ENCODE results near the gene TNFRSF8.
"Not testable (repeated sequence)": the region's sequence is repeated elsewhere in the genome, so short reads cannot be mapped to it uniquely, and the experiment has no call there.

The TNFRSF8 gene

GRCh38 chr1:12090326-12090725, 27.2 kb downstream of the TNFRSF8 start:
- DNase-seq, result no peak

GRCh38 chr1:12091191-12091590, 28.1 kb downstream of the TNFRSF8 start:
- DNase-seq, result no peak

- no peak for DNase-seq
Measured at GRCh38 chr1:12094180-12094579, 31.1 kb downstream of the TNFRSF8 start.

- no peak for DNase-seq
Measured at GRCh38 chr1:12095452-12096263, 32.6 kb downstream of the TNFRSF8 start.

- no peak for DNase-seq
Measured at GRCh38 chr1:12096615-12097014, 33.5 kb downstream of the TNFRSF8 start.

GRCh38 chr1:12097321-12097720, 34.2 kb downstream of the TNFRSF8 start:
- DNase-seq, result no peak

GRCh38 chr1:12098786-12099185, 35.7 kb downstream of the TNFRSF8 start:
- no peak for DNase-seq

- no peak for DNase-seq
Measured at GRCh38 chr1:12099610-12100009, 36.5 kb downstream of the TNFRSF8 start.

- DNase-seq, result no peak
Measured at GRCh38 chr1:12100071-12100470, 37.0 kb downstream of the TNFRSF8 start.

GRCh38 chr1:12101120-12101519, 38.0 kb downstream of the TNFRSF8 start:
- not testable (repeated sequence) for DNase-seq

GRCh38 chr1:12102066-12102465, 39.0 kb downstream of the TNFRSF8 start:
- DNase-seq, result no peak

- no peak for DNase-seq
Measured at GRCh38 chr1:12104417-12104816, 41.3 kb downstream of the TNFRSF8 start.

GRCh38 chr1:12106153-12106552, 43.0 kb downstream of the TNFRSF8 start:
- DNase-seq, result no peak

- not testable (repeated sequence) for DNase-seq
Measured at GRCh38 chr1:12106861-12107260, 43.8 kb downstream of the TNFRSF8 start.

- DNase-seq, result no peak
Measured at GRCh38 chr1:12107718-12108117, 44.6 kb downstream of the TNFRSF8 start.

GRCh38 chr1:12109901-12110300, 46.8 kb downstream of the TNFRSF8 start:
- no peak for DNase-seq

- no peak for DNase-seq
Measured at GRCh38 chr1:12111741-12112140, 48.6 kb downstream of the TNFRSF8 start.

GRCh38 chr1:12112711-12113161, 49.6 kb downstream of the TNFRSF8 start:
- DNase-seq, result no peak

- DNase-seq, result no peak
Measured at GRCh38 chr1:12113433-12114339, 50.6 kb downstream of the TNFRSF8 start.

GRCh38 chr1:12114340-12114683, 51.2 kb downstream of the TNFRSF8 start:
- DNase-seq, result no peak

GRCh38 chr1:12114916-12115315, 51.8 kb downstream of the TNFRSF8 start:
- DNase-seq, result no peak

- no peak for DNase-seq
Measured at GRCh38 chr1:12121212-12122003, 58.3 kb downstream of the TNFRSF8 start.

GRCh38 chr1:12123172-12123571, 60.1 kb downstream of the TNFRSF8 start:
- no peak for DNase-seq

Data from NCI-H1436 treated with DMSO at 0.1 percent for 48 hours (cell line).